SK-N-SH treated with all-trans-retinoic acid at 6 μM for 48 hours (cell line): ENCODE results near the gene AADACL2.

Experiments
- ATAC-seq: fragments of 200-7000 bp; cut with Tn5 transposase; 3 replicates; pipeline ENCODE4 v1.9.1; 2020; ENCODE audit warnings: mild to moderate bottlenecking, moderate library complexity
- ARNTL ChIP-seq: fragments of 450-650 bp; formaldehyde crosslinking; IDR thresholded peaks from 2 replicates; pipeline ENCODE4 v1.5.0; 2020; ENCODE audit warnings: low read depth, mild to moderate bottlenecking, moderate library complexity, borderline replicate concordance
- BACH2 ChIP-seq: fragments of 250-450 bp; sonication (Bioruptor Pico); IDR thresholded peaks from 2 replicates; pipeline ENCODE4 v1.9.0; 2021; ENCODE audit warnings: mild to moderate bottlenecking, borderline replicate concordance
- CREB5 ChIP-seq: fragments of 250-450 bp; sonication (Bioruptor Pico); IDR thresholded peaks from 2 replicates; pipeline ENCODE4 v1.5.1; 2020; ENCODE audit warnings: low read depth, mild to moderate bottlenecking, moderate library complexity
- CSDC2 ChIP-seq: fragments of 250-450 bp; sonication (Bioruptor Pico); IDR thresholded peaks from 2 replicates; pipeline ENCODE4 v1.5.0; 2020; ENCODE audit warnings: mild to moderate bottlenecking, moderate library complexity
- ESRRG ChIP-seq: fragments of 250-450 bp; sonication (Bioruptor Pico); IDR thresholded peaks from 2 replicates; pipeline ENCODE4 v1.6.1; 2021; ENCODE audit warnings: mild to moderate bottlenecking
- ISL1 ChIP-seq: fragments of 250-450 bp; sonication (Bioruptor Pico); IDR thresholded peaks from 2 replicates; pipeline ENCODE4 v2.1.2; 2022; ENCODE audit warnings: mild to moderate bottlenecking, moderate library complexity
- OSR1 ChIP-seq: fragments of 250-450 bp; sonication (Bioruptor Pico); IDR thresholded peaks from 2 replicates; pipeline ENCODE4 v1.8.0; 2022; ENCODE audit warnings: moderate library complexity, mild to moderate bottlenecking, inconsistent platforms
- PATZ1 ChIP-seq: fragments of 250-450 bp; sonication (Bioruptor Pico); IDR thresholded peaks from 2 replicates; pipeline ENCODE4 v1.8.0; 2020; ENCODE audit warnings: mild to moderate bottlenecking, moderate library complexity, borderline replicate concordance
- PPARA ChIP-seq: fragments of 250-450 bp; sonication (Bioruptor Pico); IDR thresholded peaks from 2 replicates; pipeline ENCODE4 v1.5.0; 2020; ENCODE audit warnings: mild to moderate bottlenecking, borderline replicate concordance
- RARB ChIP-seq: fragments of 250-450 bp; sonication (Bioruptor Pico); IDR thresholded peaks from 2 replicates; pipeline ENCODE4 v1.8.0; 2021; ENCODE audit warnings: mild to moderate bottlenecking, moderate library complexity
- SNAI2 ChIP-seq: fragments of 250-450 bp; sonication (Bioruptor Pico); IDR thresholded peaks from 2 replicates; pipeline ENCODE4 v1.5.0; 2020; ENCODE audit warnings: mild to moderate bottlenecking, moderate library complexity
- TCF4 ChIP-seq: fragments of 250-450 bp; sonication (Bioruptor Pico); IDR thresholded peaks from 2 replicates; pipeline ENCODE4 v1.8.0; 2021; ENCODE audit warnings: mild to moderate bottlenecking, moderate library complexity, borderline replicate concordance
- TOX ChIP-seq: fragments of 250-450 bp; sonication (Bioruptor Pico); IDR thresholded peaks from 2 replicates; pipeline ENCODE4 v1.8.0; 2021; ENCODE audit warnings: mild to moderate bottlenecking, moderate library complexity, borderline replicate concordance
- ZC3H10 ChIP-seq: fragments of 250-450 bp; sonication (Bioruptor Pico); IDR thresholded peaks from 2 replicates; pipeline ENCODE4 v1.5.1; 2021; ENCODE audit warnings: mild to moderate bottlenecking, moderate library complexity
- ZFP30 ChIP-seq: fragments of 450-650 bp; formaldehyde crosslinking; IDR thresholded peaks from 2 replicates; pipeline ENCODE4 v1.5.0; 2022; ENCODE audit warnings: mild to moderate bottlenecking, moderate library complexity
- ZNF565 ChIP-seq: fragments of 450-650 bp; formaldehyde crosslinking; conservative IDR thresholded peaks from 2 replicates; pipeline ENCODE4 v1.5.0; 2020; ENCODE audit warnings: low read depth, mild to moderate bottlenecking, moderate library complexity
- ZNF70 ChIP-seq: fragments of 450-650 bp; formaldehyde crosslinking; IDR thresholded peaks from 2 replicates; pipeline ENCODE4 v1.5.0; 2020; ENCODE audit warnings: mild to moderate bottlenecking, moderate library complexity
- ZNF8 ChIP-seq: fragments of 450-650 bp; formaldehyde crosslinking; IDR thresholded peaks from 2 replicates; pipeline ENCODE4 v1.5.0; 2020; ENCODE audit warnings: mild to moderate bottlenecking, moderate library complexity
- TF ChIP-seq, protein P1 (sequence below): fragments of 250-450 bp; sonication (Bioruptor Pico); IDR thresholded peaks from 2 replicates; pipeline ENCODE4 v1.8.0; 2021; ENCODE audit warnings: low read depth, mild to moderate bottlenecking, moderate library complexity, borderline replicate concordance
- TF ChIP-seq, protein P2 (sequence below): fragments of 250-450 bp; sonication (Bioruptor Pico); IDR thresholded peaks from 2 replicates; pipeline ENCODE4 v1.5.1; 2021; ENCODE audit warnings: mild to moderate bottlenecking, moderate library complexity
- TF ChIP-seq, protein P3 (sequence below): fragments of 250-450 bp; sonication (Bioruptor Pico); IDR thresholded peaks from 2 replicates; pipeline ENCODE4 v1.5.0; 2020; ENCODE audit warnings: mild to moderate bottlenecking, moderate library complexity

The AADACL2 gene

DNA sequence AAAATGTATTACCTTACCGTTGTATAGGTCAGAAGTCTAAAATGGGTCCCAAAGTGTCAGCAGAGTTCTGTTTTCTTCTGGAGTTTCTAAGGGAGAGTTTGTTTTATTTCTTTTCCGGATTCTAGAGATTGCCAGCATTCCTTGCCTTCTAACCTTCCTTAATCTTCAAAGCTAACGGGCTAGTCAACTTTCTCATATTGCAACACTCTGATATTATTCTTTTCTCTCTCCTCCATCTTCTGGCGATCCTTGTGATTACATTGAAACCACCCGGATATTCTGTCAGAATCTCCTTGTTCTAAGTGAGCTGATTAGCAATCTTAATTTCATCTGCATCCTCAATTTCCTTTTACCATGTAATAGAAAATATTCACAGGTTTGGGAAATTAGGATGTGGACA lies 36.2 kb upstream of the AADACL2 start:
- TF ChIP-seq, protein P1, sequence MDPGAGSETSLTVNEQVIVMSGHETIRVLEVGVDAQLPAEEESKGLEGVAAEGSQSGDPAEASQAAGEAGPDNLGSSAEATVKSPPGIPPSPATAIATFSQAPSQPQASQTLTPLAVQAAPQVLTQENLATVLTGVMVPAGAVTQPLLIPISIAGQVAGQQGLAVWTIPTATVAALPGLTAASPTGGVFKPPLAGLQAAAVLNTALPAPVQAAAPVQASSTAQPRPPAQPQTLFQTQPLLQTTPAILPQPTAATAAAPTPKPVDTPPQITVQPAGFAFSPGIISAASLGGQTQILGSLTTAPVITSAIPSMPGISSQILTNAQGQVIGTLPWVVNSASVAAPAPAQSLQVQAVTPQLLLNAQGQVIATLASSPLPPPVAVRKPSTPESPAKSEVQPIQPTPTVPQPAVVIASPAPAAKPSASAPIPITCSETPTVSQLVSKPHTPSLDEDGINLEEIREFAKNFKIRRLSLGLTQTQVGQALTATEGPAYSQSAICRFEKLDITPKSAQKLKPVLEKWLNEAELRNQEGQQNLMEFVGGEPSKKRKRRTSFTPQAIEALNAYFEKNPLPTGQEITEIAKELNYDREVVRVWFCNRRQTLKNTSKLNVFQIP (CRISPR knock-in tag), result no peak
- TF ChIP-seq OSR1 (CRISPR knock-in tag) (no peak), ZC3H10 (CRISPR knock-in tag) (no peak), CSDC2 (CRISPR knock-in tag) (no peak), ZNF70 (no peak), PATZ1 (CRISPR knock-in tag) (no peak), TCF4 (CRISPR knock-in tag) (no peak), ARNTL (CRISPR knock-in tag) (no peak), ESRRG (no peak), ISL1 (CRISPR knock-in tag) (no peak), BACH2 (CRISPR knock-in tag) (no peak), ZNF565 (no peak), ZNF8 (CRISPR knock-in tag) (no peak), ZFP30 (CRISPR knock-in tag) (no peak), CREB5 (CRISPR knock-in tag) (no peak)
- TF ChIP-seq, protein P2, sequence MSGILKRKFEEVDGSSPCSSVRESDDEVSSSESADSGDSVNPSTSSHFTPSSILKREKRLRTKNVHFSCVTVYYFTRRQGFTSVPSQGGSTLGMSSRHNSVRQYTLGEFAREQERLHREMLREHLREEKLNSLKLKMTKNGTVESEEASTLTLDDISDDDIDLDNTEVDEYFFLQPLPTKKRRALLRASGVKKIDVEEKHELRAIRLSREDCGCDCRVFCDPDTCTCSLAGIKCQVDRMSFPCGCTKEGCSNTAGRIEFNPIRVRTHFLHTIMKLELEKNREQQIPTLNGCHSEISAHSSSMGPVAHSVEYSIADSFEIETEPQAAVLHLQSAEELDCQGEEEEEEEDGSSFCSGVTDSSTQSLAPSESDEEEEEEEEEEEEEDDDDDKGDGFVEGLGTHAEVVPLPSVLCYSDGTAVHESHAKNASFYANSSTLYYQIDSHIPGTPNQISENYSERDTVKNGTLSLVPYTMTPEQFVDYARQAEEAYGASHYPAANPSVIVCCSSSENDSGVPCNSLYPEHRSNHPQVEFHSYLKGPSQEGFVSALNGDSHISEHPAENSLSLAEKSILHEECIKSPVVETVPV (CRISPR knock-in tag), result no peak
- TF ChIP-seq, all 23 proteins: peak for 0
- ATAC-seq, result no peak

- TF ChIP-seq, protein P1 (CRISPR knock-in tag), result no peak
- TF ChIP-seq OSR1 (CRISPR knock-in tag) (no peak), TOX (no peak), ISL1 (CRISPR knock-in tag) (no peak), CSDC2 (CRISPR knock-in tag) (no peak), PPARA (CRISPR knock-in tag) (no peak), PATZ1 (CRISPR knock-in tag) (no peak), ZNF8 (CRISPR knock-in tag) (no peak), BACH2 (CRISPR knock-in tag) (no peak), ZC3H10 (CRISPR knock-in tag) (no peak), RARB (no peak), ESRRG (no peak), ARNTL (CRISPR knock-in tag) (no peak), ZNF70 (no peak), TCF4 (CRISPR knock-in tag) (no peak), ZFP30 (CRISPR knock-in tag) (no peak), ZNF565 (no peak), SNAI2 (CRISPR knock-in tag) (no peak)
- TF ChIP-seq, protein P2 (CRISPR knock-in tag), result no peak
- TF ChIP-seq, protein P3, sequence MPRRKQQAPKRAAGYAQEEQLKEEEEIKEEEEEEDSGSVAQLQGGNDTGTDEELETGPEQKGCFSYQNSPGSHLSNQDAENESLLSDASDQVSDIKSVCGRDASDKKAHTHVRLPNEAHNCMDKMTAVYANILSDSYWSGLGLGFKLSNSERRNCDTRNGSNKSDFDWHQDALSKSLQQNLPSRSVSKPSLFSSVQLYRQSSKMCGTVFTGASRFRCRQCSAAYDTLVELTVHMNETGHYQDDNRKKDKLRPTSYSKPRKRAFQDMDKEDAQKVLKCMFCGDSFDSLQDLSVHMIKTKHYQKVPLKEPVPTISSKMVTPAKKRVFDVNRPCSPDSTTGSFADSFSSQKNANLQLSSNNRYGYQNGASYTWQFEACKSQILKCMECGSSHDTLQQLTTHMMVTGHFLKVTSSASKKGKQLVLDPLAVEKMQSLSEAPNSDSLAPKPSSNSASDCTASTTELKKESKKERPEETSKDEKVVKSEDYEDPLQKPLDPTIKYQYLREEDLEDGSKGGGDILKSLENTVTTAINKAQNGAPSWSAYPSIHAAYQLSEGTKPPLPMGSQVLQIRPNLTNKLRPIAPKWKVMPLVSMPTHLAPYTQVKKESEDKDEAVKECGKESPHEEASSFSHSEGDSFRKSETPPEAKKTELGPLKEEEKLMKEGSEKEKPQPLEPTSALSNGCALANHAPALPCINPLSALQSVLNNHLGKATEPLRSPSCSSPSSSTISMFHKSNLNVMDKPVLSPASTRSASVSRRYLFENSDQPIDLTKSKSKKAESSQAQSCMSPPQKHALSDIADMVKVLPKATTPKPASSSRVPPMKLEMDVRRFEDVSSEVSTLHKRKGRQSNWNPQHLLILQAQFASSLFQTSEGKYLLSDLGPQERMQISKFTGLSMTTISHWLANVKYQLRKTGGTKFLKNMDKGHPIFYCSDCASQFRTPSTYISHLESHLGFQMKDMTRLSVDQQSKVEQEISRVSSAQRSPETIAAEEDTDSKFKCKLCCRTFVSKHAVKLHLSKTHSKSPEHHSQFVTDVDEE, result no peak
- no peak for ATAC-seq
Measured at GRCh38 chr3:151707216-151707615, 26.5 kb upstream of the AADACL2 start.
